HG02852 (cell line): ENCODE results near the gene SEMA4D.

ENCODE experiments used
- ATAC-seq: cut with Tn5 transposase; IDR thresholded peaks from one replicate; pipeline ENCODE4 v1.9.1; 2021; ENCODE audit warnings: mild to moderate bottlenecking, moderate library complexity; ENCODE audit not compliant: unreplicated experiment

The SEMA4D gene

GRCh38 chr9:89390068-89390555, 107.8 kb downstream of the SEMA4D start:
- no peak for ATAC-seq

GRCh38 chr9:89388868-89389177, 109.1 kb downstream of the SEMA4D start:
- no peak for ATAC-seq

GRCh38 chr9:89388084-89388867, 109.6 kb downstream of the SEMA4D start:
- no peak for ATAC-seq

- no peak for ATAC-seq
Observed at GRCh38 chr9:89387197-89387849, 110.6 kb downstream of the SEMA4D start.

GRCh38 chr9:89386797-89387196, 111.1 kb downstream of the SEMA4D start:
- ATAC-seq: no peak

- no peak for ATAC-seq
Observed at GRCh38 chr9:89386206-89386605, 111.7 kb downstream of the SEMA4D start.

- ATAC-seq: no peak
Observed at GRCh38 chr9:89384783-89385182, 113.1 kb downstream of the SEMA4D start.

- no peak for ATAC-seq
Observed at GRCh38 chr9:89383721-89384300, 114.1 kb downstream of the SEMA4D start.

- ATAC-seq: no peak
Observed at GRCh38 chr9:89383030-89383720, 114.7 kb downstream of the SEMA4D start.

GRCh38 chr9:89382026-89382986, 115.6 kb downstream of the SEMA4D start:
- ATAC-seq: no peak

- no peak for ATAC-seq
Observed at GRCh38 chr9:89381308-89381609, 116.7 kb downstream of the SEMA4D start.

- no peak for ATAC-seq
Observed at GRCh38 chr9:89380437-89381307, 117.2 kb downstream of the SEMA4D start.

- no peak for ATAC-seq
Observed at GRCh38 chr9:89379508-89380115, 118.3 kb downstream of the SEMA4D start.

GRCh38 chr9:89379031-89379430, 118.9 kb downstream of the SEMA4D start:
- ATAC-seq: no peak

GRCh38 chr9:89378541-89378940, 119.4 kb downstream of the SEMA4D start:
- ATAC-seq: no peak

GRCh38 chr9:89377411-89377810, 120.5 kb downstream of the SEMA4D start:
- ATAC-seq: no peak

GRCh38 chr9:89376741-89377351, 121.1 kb downstream of the SEMA4D start:
- no peak for ATAC-seq

GRCh38 chr9:89376286-89376685, 121.6 kb downstream of the SEMA4D start:
- no peak for ATAC-seq
